ENCODE measurements around the gene FOSL1. TPM values are rescaled to one million over a fixed set of nuclear protein-coding genes. Genes with fewer than 3 reads are reported as not detected.
A peak's percentile ranks its signal among the peaks of the same experiment; 100 is the strongest.

The FOSL1 gene
- total and polyA plus RNA-seq, 2 of the 13 experiments (the other 11 are each of a cell fraction or from before 2014, with no cell fraction given), result 4.0 to 4.1 TPM

GRCh38 chr11:65856689-65857499 lies 43.3 kb downstream of the FOSL1 start (continued):
- TF ChIP-seq ZNF614 (CRISPR knock-in tag; IDR thresholded peaks at IDR 0.05; ENCODE audit: borderline replicate concordance) (0 out of 2 replicates have a peak, but pooled peaks have one; percentile 16), ZNF317 (CRISPR knock-in tag; IDR thresholded peaks at IDR 0.05) (peak; percentile 58; the same call in 1 of the 2 replicates), ZNF749 (CRISPR knock-in tag; IDR thresholded peaks at IDR 0.05; ENCODE audit: borderline replicate concordance) (no peak), SAP130 (CRISPR knock-in tag; IDR thresholded peaks at IDR 0.05; ENCODE audit: low read depth) (peak; percentile 86), FOXK1 (CRISPR knock-in tag; IDR thresholded peaks at IDR 0.05; ENCODE audit: borderline replicate concordance, low read depth) (0 out of 2 replicates have a peak, but pooled peaks have one; percentile 7), AHR (CRISPR knock-in tag; IDR thresholded peaks at IDR 0.05) (no peak), ZNF629 (CRISPR knock-in tag; conservative IDR thresholded peaks at IDR 0.05) (0 out of 2 replicates have a peak, but pooled peaks have one; percentile 7), U2AF1 (optimal IDR thresholded peaks at IDR 0.05; ENCODE audit: low read depth, low read length) (peak; percentile 59), ATM (IDR thresholded peaks at IDR 0.05; ENCODE audit: borderline replicate concordance) (no peak), FUBP1 (CRISPR knock-in tag; IDR thresholded peaks at IDR 0.05; ENCODE audit: borderline replicate concordance) (no peak), MED1 (CRISPR knock-in tag; IDR thresholded peaks at IDR 0.05) (peak; percentile 36), ZFAT (CRISPR knock-in tag; conservative IDR thresholded peaks at IDR 0.05) (0 out of 2 replicates have a peak, but pooled peaks have one; percentile 53), ZNF331 (CRISPR knock-in tag; IDR thresholded peaks at IDR 0.05) (0 out of 2 replicates have a peak, but pooled peaks have one; percentile 8), ZNF501 (CRISPR knock-in tag; IDR thresholded peaks at IDR 0.05) (peak; percentile 55; the same call in 1 of the 2 replicates), ZBTB44 (CRISPR knock-in tag; IDR thresholded peaks at IDR 0.05) (no peak), POGZ (CRISPR knock-in tag; IDR thresholded peaks at IDR 0.05) (peak; percentile 46; the same call in 1 of the 2 replicates), ZNF343 (CRISPR knock-in tag; IDR thresholded peaks at IDR 0.05) (no peak), ZIK1 (CRISPR knock-in tag; IDR thresholded peaks at IDR 0.05; ENCODE audit: borderline replicate concordance, low read depth) (0 out of 2 replicates have a peak, but pooled peaks have one; percentile 14), STAT5B (CRISPR knock-in tag; IDR thresholded peaks at IDR 0.05) (0 out of 2 replicates have a peak, but pooled peaks have one; percentile 11), ZNF547 (CRISPR knock-in tag; IDR thresholded peaks at IDR 0.05) (0 out of 2 replicates have a peak, but pooled peaks have one; percentile 6), ISL2 (CRISPR knock-in tag; IDR thresholded peaks at IDR 0.05) (0 out of 2 replicates have a peak, but pooled peaks have one; percentile 17), NR1H2 (CRISPR knock-in tag; IDR thresholded peaks at IDR 0.05; ENCODE audit: borderline replicate concordance, low read depth) (no peak)
- TF ChIP-seq, protein P1, sequence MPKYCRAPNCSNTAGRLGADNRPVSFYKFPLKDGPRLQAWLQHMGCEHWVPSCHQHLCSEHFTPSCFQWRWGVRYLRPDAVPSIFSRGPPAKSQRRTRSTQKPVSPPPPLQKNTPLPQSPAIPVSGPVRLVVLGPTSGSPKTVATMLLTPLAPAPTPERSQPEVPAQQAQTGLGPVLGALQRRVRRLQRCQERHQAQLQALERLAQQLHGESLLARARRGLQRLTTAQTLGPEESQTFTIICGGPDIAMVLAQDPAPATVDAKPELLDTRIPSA (CRISPR knock-in tag; IDR thresholded peaks at IDR 0.05; ENCODE audit: borderline replicate concordance), result 0 out of 2 replicates have a peak, but pooled peaks have one; percentile 50
- TF ChIP-seq, protein P2, sequence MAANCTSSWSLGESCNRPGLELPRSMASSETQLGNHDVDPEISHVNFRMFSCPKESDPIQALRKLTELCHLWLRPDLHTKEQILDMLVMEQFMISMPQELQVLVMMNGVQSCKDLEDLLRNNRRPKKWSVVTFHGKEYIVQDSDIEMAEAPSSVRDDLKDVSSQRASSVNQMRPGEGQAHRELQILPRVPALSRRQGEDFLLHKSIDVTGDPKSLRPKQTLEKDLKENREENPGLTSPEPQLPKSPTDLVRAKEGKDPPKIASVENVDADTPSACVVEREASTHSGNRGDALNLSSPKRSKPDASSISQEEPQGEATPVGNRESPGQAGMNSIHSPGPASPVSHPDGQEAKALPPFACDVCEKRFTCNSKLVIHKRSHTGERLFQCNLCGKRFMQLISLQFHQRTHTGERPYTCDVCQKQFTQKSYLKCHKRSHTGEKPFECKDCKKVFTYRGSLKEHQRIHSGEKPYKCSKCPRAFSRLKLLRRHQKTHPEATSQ (CRISPR knock-in tag; IDR thresholded peaks at IDR 0.05; ENCODE audit: borderline replicate concordance), result no peak
